Ectodermal cell (in vitro differentiated cells): ENCODE measurements around the gene FBLN1.

Experiments used
- H3K27ac ChIP-seq: 2 replicates; pipeline ENCODE4 v1.7.0; 2013; ENCODE audit warnings: mild to moderate bottlenecking, low read depth, low read length; ENCODE audit not compliant: insufficient read depth, poor library complexity, severe bottlenecking
- H3K27me3 ChIP-seq: 2 replicates; pipeline ENCODE4 v1.7.0; 2013; ENCODE audit warnings: mild to moderate bottlenecking, low read length; ENCODE audit not compliant: insufficient read depth, control insufficient read depth, poor library complexity, severe bottlenecking
- H3K36me3 ChIP-seq: one replicate; pipeline ENCODE4 v1.7.0; 2013; ENCODE audit warnings: low read length; ENCODE audit not compliant: control insufficient read depth, insufficient read depth
- H3K4me1 ChIP-seq: one replicate; pipeline ENCODE4 v1.7.0; 2013; ENCODE audit warnings: low read length; ENCODE audit not compliant: control insufficient read depth, insufficient read depth
- H3K4me3 ChIP-seq: 2 replicates; pipeline ENCODE4 v1.7.0; 2013; ENCODE audit warnings: low read depth, low read length, control low read depth; ENCODE audit not compliant: insufficient read depth
- H3K9me3 ChIP-seq: 2 replicates; pipeline ENCODE4 v1.7.0; 2013; ENCODE audit warnings: mild to moderate bottlenecking, low read length, moderate library complexity; ENCODE audit not compliant: control insufficient read depth
- WGBS, 2 experiments: methylation state at CpG; one replicate each; pipeline ENCODE4 v1.1.7; 2013; ENCODE audit warnings: missing lambda C conversion rate in 2 of 2; 5-methylcytosine and 5-hydroxymethylcytosine counted together

FBLN1 gene

DNA sequence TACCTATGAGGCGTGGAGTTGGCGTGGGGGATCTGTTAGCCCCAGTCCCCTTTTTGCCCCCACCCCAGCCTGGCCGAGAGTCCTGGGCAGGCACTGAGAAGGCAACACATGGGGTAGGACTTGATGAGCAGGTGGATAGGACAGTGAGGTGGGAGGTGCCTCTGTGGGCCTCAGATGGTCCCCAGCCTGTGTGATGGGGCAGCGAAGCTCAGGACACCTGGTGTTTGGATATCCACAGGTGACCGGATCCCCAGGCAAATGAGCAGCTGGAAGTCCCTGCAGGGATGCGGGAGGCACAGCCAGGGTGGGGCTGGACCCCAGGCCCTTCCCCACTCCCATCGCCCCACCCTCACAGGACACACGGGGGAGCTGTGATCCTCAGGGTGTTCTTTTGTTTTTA lies 9.7 kb downstream of the FBLN1 start:
- no peak overlapping the region for H3K27ac ChIP-seq
- no peaks in the 10 kb centered on the region for H3K9me3 ChIP-seq
- no peaks in the 10 kb centered on the region for H3K27me3 ChIP-seq
- H3K4me1 ChIP-seq = peaks cover 53% of the 10 kb centered on the region
- no peaks in the 10 kb centered on the region for H3K36me3 ChIP-seq
- no peak overlapping the region for H3K4me3 ChIP-seq
- 79 to 80% methylated on average over 8 of the region's 8 CpGs for WGBS, 2 experiments

DNA sequence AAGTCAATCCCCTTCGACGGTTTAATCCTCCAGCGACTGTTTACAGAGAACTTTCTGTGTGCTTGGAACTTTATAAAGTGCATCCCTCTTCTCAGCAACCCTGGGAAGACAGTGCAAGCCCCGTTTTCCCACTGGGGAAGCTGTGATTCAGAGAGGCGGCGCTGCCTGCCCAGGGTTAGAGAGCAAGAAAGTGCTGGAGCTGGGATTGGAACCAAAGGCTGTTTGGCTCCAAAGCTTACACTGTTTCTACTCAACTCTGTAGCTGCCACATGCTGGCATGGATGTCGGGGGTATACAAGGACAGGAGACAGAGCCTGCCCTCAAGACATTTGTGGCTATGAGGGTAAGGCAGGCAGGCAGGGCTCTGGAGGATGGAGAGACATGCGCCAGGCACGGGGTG lies 13.0 kb downstream of the FBLN1 start:
- 77 to 81% methylated on average over 9 of the region's 9 CpGs for WGBS, 2 experiments
- peaks cover 13% of the 10 kb centered on the region for H3K36me3 ChIP-seq
- no peaks in the 10 kb centered on the region for H3K9me3 ChIP-seq
- H3K27ac ChIP-seq = no peak overlapping the region
- peaks cover 39% of the 10 kb centered on the region for H3K4me1 ChIP-seq
- H3K27me3 ChIP-seq = no peaks in the 10 kb centered on the region
- H3K4me3 ChIP-seq = no peak overlapping the region

DNA sequence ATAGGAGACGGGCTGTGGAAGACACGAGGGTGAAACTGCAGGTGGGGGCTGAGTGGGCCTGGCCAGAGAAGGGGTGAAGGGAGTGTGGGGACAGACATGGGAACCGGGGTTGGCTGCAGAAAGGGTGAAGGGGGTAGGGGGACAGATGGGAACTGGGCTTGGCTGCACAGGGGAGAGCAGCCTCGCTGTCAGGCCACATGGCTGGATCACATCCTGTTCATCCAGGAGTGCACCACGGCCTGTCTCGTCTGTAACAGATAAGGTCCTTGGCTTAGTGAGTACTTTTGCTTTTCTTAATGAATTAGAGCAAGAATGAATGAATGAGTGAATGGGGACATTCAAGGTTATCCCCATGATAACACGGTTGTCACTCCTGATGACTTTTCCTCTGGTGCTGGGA lies 13.5 kb downstream of the FBLN1 start:
- Histone ChIP-seq H3K4me1 (peaks cover 38% of the 10 kb centered on the region), H3K27ac (no peak overlapping the region), H3K36me3 (peaks cover 13% of the 10 kb centered on the region), H3K9me3 (no peaks in the 10 kb centered on the region), H3K4me3 (no peak overlapping the region), H3K27me3 (no peaks in the 10 kb centered on the region)
- 89 to 93% methylated on average over 7 of the region's 7 CpGs for WGBS, 2 experiments

DNA sequence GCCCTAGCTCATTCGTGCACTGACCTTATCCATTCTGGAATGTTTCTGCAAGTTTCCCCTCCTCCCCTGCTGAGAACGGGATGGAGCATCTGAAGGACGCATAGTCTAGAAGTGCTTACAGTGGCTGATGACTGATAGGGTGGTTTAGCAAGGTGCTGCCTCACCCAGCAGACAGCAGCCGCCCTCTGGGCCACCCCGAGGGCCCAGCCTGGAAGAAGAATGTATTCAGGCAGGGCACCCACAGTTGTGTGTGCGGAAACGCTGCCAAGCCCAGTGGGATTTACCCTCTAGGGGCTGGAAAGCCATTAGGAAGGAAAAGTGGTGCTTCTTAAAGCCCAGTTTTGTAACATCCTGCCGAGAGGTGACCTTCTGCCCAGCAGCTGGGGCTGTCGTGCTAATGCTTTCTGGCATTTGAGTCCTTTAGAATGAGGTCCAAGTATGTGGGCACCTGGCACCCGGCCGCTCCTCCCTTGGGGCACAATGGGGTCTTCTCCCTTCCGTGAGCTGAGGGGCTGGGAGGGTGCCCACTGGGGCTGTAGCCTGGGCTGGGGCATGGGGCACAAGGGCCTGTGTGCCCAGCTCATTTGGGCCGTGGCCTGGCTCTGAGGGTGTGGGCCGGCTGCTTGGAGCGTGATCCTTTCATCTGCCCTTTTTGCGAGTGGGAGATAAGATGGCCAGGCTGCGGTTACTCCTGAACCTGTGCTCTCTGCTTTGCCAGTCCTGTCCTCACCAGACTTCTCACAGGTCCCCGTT lies 14.4 kb downstream of the FBLN1 start:
- no peaks in the 10 kb centered on the region for H3K27me3 ChIP-seq
- WGBS, 2 experiments = 87% methylated on average over 18 of the region's 18 CpGs
- peaks cover 37% of the 10 kb centered on the region for H3K4me1 ChIP-seq
- H3K27ac ChIP-seq = no peak overlapping the region
- H3K9me3 ChIP-seq = no peaks in the 10 kb centered on the region
- H3K36me3 ChIP-seq = peaks cover 13% of the 10 kb centered on the region
- no peak overlapping the region for H3K4me3 ChIP-seq

DNA sequence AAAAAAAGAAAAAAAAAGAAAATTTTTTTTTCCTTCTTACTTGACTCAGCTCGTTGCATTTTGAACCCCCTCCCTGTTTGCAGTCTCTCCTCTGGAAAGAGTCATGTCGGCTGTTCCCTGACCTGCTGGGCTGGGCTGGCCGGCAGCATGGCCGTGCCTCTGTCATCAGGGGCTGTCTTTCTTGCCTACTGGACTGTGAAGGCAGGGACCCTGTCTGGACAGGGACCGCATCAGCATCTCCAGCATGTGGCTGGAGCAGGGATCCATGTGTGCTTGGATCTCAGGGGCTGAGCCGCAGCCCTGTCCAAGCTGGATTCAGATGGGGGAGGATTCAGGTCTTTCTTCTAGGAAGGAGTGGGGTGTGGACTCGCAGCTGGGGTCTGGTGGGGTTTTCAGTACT lies 15.5 kb downstream of the FBLN1 start:
- 92 to 93% methylated on average over 7 of the region's 7 CpGs for WGBS, 2 experiments
- Histone ChIP-seq H3K36me3 (peaks cover 17% of the 10 kb centered on the region), H3K27me3 (no peaks in the 10 kb centered on the region), H3K4me3 (no peak overlapping the region), H3K9me3 (no peaks in the 10 kb centered on the region), H3K4me1 (peaks cover 32% of the 10 kb centered on the region), H3K27ac (no peak overlapping the region)

DNA sequence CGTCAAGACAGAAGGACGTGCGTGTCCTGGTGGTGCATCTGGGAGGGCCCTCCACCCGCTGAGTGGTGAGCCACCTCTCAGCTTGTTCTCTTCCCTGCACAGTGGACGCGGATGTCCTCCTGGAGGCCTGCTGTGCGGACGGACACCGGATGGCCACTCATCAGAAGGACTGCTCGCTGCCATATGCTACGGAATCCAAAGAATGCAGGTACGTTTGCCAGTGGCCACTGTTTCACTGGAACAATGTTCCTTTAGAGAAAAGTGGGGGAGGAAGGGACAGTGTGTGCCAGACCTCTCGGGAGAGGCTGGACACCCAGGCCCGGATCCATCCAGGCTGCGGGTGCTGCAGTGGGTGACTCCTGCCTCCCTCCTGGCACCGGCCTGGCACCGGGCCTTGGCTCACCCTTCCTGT lies 15.9 kb downstream of the FBLN1 start:
- Histone ChIP-seq H3K36me3 (peaks cover 17% of the 10 kb centered on the region), H3K4me3 (no peak overlapping the region), H3K9me3 (no peaks in the 10 kb centered on the region), H3K4me1 (peaks cover 32% of the 10 kb centered on the region), H3K27ac (no peak overlapping the region), H3K27me3 (no peaks in the 10 kb centered on the region)
- WGBS, 2 experiments = 92 to 93% methylated on average over 17 of the region's 17 CpGs

DNA sequence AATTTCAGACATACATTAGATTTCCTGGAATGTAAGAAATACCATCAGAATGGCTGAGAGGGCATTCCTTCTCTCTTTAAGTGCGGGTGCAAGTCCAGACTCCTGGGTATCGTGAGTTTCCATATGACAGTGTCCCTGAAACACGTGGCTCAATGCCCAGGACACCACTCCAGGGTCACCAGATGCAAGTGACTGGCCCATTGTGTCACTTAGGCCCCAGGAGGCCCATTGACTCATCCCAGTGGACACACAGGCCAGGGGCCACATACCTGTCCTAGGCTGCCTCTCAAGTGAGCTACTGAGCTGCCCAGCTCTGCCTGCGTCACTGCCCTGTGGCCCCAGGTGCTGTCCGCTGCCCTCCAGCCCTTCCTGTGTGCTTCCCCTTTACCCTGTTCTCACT lies 18.5 kb downstream of the FBLN1 start:
- H3K4me3 ChIP-seq = no peak overlapping the region
- WGBS, 2 experiments = 93% methylated on average over 5 of the region's 5 CpGs
- peaks cover 17% of the 10 kb centered on the region for H3K36me3 ChIP-seq

DNA sequence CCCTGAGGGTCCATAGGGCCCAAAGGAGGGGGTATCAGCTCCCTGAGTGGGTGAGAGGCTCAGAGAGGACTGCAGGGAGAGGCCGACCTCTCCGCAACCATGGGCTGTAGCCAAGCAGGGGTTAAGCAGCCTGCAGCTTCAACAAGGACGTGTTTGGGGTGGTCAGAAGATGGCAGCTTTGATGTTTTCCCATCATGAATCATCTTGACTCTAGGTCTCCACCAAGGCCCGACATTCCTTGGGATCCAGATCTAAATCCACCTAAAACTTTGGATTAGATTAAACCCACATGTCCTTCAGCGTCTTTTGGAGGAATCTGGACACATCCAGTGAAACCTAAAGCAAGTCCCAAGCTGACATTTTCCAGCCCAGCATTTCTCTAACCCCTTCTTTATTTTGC lies 19.8 kb downstream of the FBLN1 start:
- H3K27ac ChIP-seq = no peak overlapping the region
- no peaks in the 10 kb centered on the region for H3K27me3 ChIP-seq
- 82 to 87% methylated on average over 5 of the region's 5 CpGs for WGBS, 2 experiments
- no peaks in the 10 kb centered on the region for H3K9me3 ChIP-seq
- H3K4me3 ChIP-seq = no peak overlapping the region
- H3K4me1 ChIP-seq = peaks cover under 1% of the 10 kb centered on the region
- H3K36me3 ChIP-seq = peaks cover 17% of the 10 kb centered on the region

More for the DNA sequence above, 18.5 kb downstream of the FBLN1 start:
- Histone ChIP-seq H3K4me1 (peaks cover 10% of the 10 kb centered on the region), H3K9me3 (no peaks in the 10 kb centered on the region), H3K27me3 (no peaks in the 10 kb centered on the region), H3K27ac (no peak overlapping the region)

DNA sequence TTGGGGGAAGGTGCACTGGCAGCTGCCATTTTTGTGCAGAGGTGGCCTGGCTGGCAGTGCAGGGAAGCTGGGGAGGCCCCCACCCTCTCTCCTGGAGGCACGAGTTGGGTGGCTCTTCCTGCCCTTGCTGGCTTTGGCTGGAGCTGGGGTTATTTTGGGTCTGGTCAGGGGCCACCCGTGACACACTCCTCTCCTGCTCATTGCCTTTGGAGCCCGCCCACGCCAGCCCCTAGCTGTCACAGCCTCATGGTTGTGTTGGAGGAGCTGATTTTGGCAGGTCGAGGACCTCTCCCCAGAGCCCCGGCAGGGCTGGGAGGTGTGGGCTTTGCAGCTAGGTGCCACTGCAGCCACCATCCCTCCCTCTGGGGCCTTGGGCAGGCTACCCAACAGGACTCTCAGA lies 21.5 kb downstream of the FBLN1 start:
- Histone ChIP-seq H3K36me3 (peaks cover 17% of the 10 kb centered on the region), H3K27me3 (no peaks in the 10 kb centered on the region), H3K4me3 (no peak overlapping the region), H3K4me1 (no peaks in the 10 kb centered on the region), H3K9me3 (no peaks in the 10 kb centered on the region), H3K27ac (no peak overlapping the region)
- 93 to 94% methylated on average over 6 of the region's 6 CpGs for WGBS, 2 experiments

DNA sequence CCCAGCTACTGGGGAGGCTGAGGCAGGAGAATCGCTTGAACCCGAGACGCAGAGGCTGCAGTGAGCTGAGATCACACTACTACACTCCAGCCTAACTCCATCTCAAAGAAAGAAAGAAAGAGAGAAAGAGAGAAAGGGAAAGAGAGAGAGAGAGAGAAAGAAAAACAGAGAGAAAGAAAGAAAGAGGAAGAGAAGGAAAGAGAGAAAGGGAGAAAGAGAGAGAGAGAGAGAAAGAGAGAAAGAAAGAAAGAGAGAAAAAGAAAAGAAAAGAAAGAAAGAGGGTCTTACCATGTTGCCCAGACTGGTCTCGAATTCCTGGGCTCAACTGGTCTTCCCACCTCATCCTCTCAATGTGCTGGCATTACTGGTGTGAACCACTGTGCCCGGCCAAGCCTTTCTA lies 22.3 kb downstream of the FBLN1 start:
- WGBS, 2 experiments = 93 to 95% methylated on average over 3 to 4 of the region's 5 CpGs
- no peaks in the 10 kb centered on the region for H3K27me3 ChIP-seq
- no peak overlapping the region for H3K27ac ChIP-seq
- no peak overlapping the region for H3K4me3 ChIP-seq
- H3K4me1 ChIP-seq = no peaks in the 10 kb centered on the region
- no peaks in the 10 kb centered on the region for H3K9me3 ChIP-seq
- H3K36me3 ChIP-seq = peaks cover 22% of the 10 kb centered on the region
